WTC11 (cell line): Measurements from ENCODE around the gene SARS1.
"Not testable (repeated sequence)": the region's sequence is repeated elsewhere in the genome, so short reads cannot be mapped to it uniquely, and the experiment has no call there.

ENCODE experiments used
- CBFB ChIP-seq: sonication (generic); formaldehyde crosslinking; IDR thresholded peaks from 2 replicates; pipeline ENCODE4 v1.8.1; 2022; ENCODE audit warnings: mild to moderate bottlenecking, low read depth, missing genetic modification reagents
- CREB1 ChIP-seq: sonication (generic); formaldehyde crosslinking; IDR thresholded peaks from 2 replicates; pipeline ENCODE4 v1.8.0; 2023; ENCODE audit warnings: mild to moderate bottlenecking, missing genetic modification reagents
- E2F1 ChIP-seq: sonication (generic); formaldehyde crosslinking; IDR thresholded peaks from 2 replicates; pipeline ENCODE4 v1.8.0; 2022; ENCODE audit warnings: mild to moderate bottlenecking, missing genetic modification reagents
- ELF4 ChIP-seq: sonication (generic); formaldehyde crosslinking; IDR thresholded peaks from 2 replicates; pipeline ENCODE4 v1.8.1; 2022; ENCODE audit warnings: low read depth, mild to moderate bottlenecking, moderate library complexity, missing genetic modification reagents
- FOXK1 ChIP-seq: sonication (generic); formaldehyde crosslinking; IDR thresholded peaks from 2 replicates; pipeline ENCODE4 v1.8.0; 2022; ENCODE audit warnings: mild to moderate bottlenecking, moderate library complexity, missing genetic modification reagents
- JUN ChIP-seq: sonication (generic); formaldehyde crosslinking; IDR thresholded peaks from 2 replicates; pipeline ENCODE4 v1.8.0; 2023; ENCODE audit warnings: mild to moderate bottlenecking, missing genetic modification reagents
- NR2C2 ChIP-seq: sonication (generic); formaldehyde crosslinking; IDR thresholded peaks from 2 replicates; pipeline ENCODE4 v1.8.0; 2022; ENCODE audit warnings: mild to moderate bottlenecking, missing genetic modification reagents
- USF1 ChIP-seq: sonication (generic); formaldehyde crosslinking; IDR thresholded peaks from 2 replicates; pipeline ENCODE4 v1.8.0; 2022; ENCODE audit warnings: mild to moderate bottlenecking, missing genetic modification reagents
- ZNF281 ChIP-seq: sonication (generic); formaldehyde crosslinking; IDR thresholded peaks from 2 replicates; pipeline ENCODE4 v1.8.0; 2023; ENCODE audit warnings: mild to moderate bottlenecking, missing genetic modification reagents
- TF ChIP-seq, protein P1 (sequence below): fragments of 200-600 bp; IDR thresholded peaks from 2 replicates; pipeline ENCODE4 v1.8.0; 2022; ENCODE audit warnings: antibody characterized with exemption
- TF ChIP-seq, protein P2 (sequence below): sonication (generic); formaldehyde crosslinking; IDR thresholded peaks from 2 replicates; pipeline ENCODE4 v1.8.0; 2022; ENCODE audit warnings: mild to moderate bottlenecking, missing genetic modification reagents
- TF ChIP-seq, protein P3 (sequence below): sonication (generic); formaldehyde crosslinking; IDR thresholded peaks from 2 replicates; pipeline ENCODE4 v1.8.1; 2022; ENCODE audit warnings: missing genetic modification reagents, borderline replicate concordance
- TF ChIP-seq, protein P4 (sequence below): sonication (generic); formaldehyde crosslinking; IDR thresholded peaks from 2 replicates; pipeline ENCODE4 v1.8.1; 2023; ENCODE audit warnings: mild to moderate bottlenecking, missing genetic modification reagents, moderate library complexity

GRCh38 chr1:109221201-109221600 lies 7.5 kb downstream of the SARS1 start:
- TF ChIP-seq JUN (CRISPR knock-in tag); FOXK1 (CRISPR knock-in tag); ZNF281 (CRISPR knock-in tag); CBFB (CRISPR knock-in tag); ELF4 (CRISPR knock-in tag); CREB1; NR2C2 (CRISPR knock-in tag); E2F1 (CRISPR knock-in tag); USF1 (CRISPR knock-in tag): not testable (repeated sequence)
- TF ChIP-seq, protein P1, sequence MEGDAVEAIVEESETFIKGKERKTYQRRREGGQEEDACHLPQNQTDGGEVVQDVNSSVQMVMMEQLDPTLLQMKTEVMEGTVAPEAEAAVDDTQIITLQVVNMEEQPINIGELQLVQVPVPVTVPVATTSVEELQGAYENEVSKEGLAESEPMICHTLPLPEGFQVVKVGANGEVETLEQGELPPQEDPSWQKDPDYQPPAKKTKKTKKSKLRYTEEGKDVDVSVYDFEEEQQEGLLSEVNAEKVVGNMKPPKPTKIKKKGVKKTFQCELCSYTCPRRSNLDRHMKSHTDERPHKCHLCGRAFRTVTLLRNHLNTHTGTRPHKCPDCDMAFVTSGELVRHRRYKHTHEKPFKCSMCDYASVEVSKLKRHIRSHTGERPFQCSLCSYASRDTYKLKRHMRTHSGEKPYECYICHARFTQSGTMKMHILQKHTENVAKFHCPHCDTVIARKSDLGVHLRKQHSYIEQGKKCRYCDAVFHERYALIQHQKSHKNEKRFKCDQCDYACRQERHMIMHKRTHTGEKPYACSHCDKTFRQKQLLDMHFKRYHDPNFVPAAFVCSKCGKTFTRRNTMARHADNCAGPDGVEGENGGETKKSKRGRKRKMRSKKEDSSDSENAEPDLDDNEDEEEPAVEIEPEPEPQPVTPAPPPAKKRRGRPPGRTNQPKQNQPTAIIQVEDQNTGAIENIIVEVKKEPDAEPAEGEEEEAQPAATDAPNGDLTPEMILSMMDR, result not testable (repeated sequence)
- TF ChIP-seq, protein P2, sequence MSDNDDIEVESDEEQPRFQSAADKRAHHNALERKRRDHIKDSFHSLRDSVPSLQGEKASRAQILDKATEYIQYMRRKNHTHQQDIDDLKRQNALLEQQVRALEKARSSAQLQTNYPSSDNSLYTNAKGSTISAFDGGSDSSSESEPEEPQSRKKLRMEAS (CRISPR knock-in tag), result not testable (repeated sequence)
- TF ChIP-seq, protein P3, sequence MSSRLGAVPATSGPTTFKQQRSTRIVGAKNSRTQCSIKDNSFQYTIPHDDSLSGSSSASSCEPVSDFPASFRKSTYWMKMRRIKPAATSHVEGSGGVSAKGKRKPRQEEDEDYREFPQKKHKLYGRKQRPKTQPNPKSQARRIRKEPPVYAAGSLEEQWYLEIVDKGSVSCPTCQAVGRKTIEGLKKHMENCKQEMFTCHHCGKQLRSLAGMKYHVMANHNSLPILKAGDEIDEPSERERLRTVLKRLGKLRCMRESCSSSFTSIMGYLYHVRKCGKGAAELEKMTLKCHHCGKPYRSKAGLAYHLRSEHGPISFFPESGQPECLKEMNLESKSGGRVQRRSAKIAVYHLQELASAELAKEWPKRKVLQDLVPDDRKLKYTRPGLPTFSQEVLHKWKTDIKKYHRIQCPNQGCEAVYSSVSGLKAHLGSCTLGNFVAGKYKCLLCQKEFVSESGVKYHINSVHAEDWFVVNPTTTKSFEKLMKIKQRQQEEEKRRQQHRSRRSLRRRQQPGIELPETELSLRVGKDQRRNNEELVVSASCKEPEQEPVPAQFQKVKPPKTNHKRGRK (CRISPR knock-in tag), result not testable (repeated sequence)
- TF ChIP-seq, protein P4, sequence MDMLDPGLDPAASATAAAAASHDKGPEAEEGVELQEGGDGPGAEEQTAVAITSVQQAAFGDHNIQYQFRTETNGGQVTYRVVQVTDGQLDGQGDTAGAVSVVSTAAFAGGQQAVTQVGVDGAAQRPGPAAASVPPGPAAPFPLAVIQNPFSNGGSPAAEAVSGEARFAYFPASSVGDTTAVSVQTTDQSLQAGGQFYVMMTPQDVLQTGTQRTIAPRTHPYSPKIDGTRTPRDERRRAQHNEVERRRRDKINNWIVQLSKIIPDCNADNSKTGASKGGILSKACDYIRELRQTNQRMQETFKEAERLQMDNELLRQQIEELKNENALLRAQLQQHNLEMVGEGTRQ (CRISPR knock-in tag), result not testable (repeated sequence)
